ENCODE data around the gene C16orf95. TPM values are rescaled to one million over a fixed set of nuclear protein-coding genes. Genes with fewer than 3 reads are reported as not detected.

The C16orf95 gene
- total and polyA plus RNA-seq, 7 donors = 0.36 to 6.6 (median 2.2) TPM; not detected in 1

GRCh38 chr16:87325423-87325858, 8.2 kb upstream of the C16orf95 start:
- TF ChIP-seq CTCF (IDR thresholded peaks at IDR 0.05) (no peak), POLR2AphosphoS5 (IDR thresholded peaks at IDR 0.05) (no peak), EP300 (IDR thresholded peaks at IDR 0.05) (no peak), POLR2A (IDR thresholded peaks at IDR 0.05) (no peak)
- Histone ChIP-seq H3K4me3 (no peak overlapping the region), H3K27ac (peak overlapping the region in 2 of 4 donors; percentile 43 to 52), H3K27me3 (no peaks in the 10 kb centered on the region), H3K9me3 (no peaks in the 10 kb centered on the region), H3K36me3 (peaks cover 11 to 28% (median 16%) of the 10 kb centered on the region in 4 donors), H3K4me1 (peaks cover 0 to 13% (median 8%) of the 10 kb centered on the region in 4 donors)
- intact Hi-C loops (cut with DNase I) = no loop called here
- WGBS, 2 donors = 71 to 73% methylated on average over 15 of the region's 15 CpGs
- DNase-seq = no peak

GRCh38 chr16:87324411-87325275, 7.5 kb upstream of the C16orf95 start:
- Histone ChIP-seq H3K36me3 (peaks cover 4 to 20% (median 8%) of the 10 kb centered on the region in 4 donors), H3K4me1 (peaks cover 0 to 13% (median 8%) of the 10 kb centered on the region in 4 donors), H3K27ac (peak overlapping the region; percentile 15 to 52 (median 30)), H3K9me3 (no peaks in the 10 kb centered on the region), H3K27me3 (no peaks in the 10 kb centered on the region), H3K4me3 (no peak overlapping the region)
- 62 to 64% methylated on average over 28 of the region's 28 CpGs for WGBS, 2 donors
- TF ChIP-seq EP300 (IDR thresholded peaks at IDR 0.05) = no peak
- peak; percentile 45 to 90 (median 60) for TF ChIP-seq CTCF (IDR thresholded peaks at IDR 0.05)
- DNase-seq = no peak
- intact Hi-C loops (cut with DNase I) = no loop called here

DNA sequence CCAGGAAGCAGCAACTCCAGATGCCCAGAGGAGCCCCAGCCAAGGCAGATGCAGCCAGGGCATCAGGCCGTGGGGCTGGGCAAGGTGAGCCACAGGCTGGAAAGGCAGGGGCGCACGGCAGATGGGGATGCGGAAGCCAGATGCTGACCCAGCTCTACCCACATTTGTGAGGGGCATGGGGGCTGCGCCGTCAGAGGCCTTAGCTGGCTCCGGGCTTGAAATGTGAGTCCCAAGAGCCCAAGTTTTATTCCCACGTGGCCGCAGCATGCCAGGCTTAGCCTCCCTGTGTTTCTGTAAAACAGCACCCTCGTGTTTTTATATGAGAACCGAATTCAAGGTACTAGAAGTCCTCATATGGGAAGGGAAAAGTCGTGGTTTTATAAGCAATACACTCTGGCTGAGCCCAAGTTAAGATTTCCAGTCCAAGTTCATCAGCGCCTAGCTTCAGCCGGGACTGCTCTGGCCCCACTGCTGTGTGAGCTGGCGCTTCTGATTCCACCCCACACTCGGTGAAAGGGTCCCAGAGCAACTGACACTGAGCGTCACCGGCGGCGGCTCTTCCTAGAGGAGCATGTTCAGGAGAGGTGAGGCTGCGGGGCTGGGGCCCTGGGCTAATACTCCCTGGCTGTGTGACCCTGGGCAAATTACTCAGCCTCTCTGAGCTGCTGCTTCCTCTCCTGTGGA, 6.7 kb upstream of the C16orf95 start:
- WGBS, 2 donors = 92 to 93% methylated on average over 21 of the region's 21 CpGs
- H3K27ac ChIP-seq = no peak overlapping the region
- no peak for DNase-seq
- H3K9me3 ChIP-seq = no peaks in the 10 kb centered on the region
- H3K4me1 ChIP-seq = peaks cover 0 to 13% (median 8%) of the 10 kb centered on the region in 4 donors
- intact Hi-C loops (cut with DNase I) = no loop called here
- H3K4me3 ChIP-seq = no peak overlapping the region
- no peaks in the 10 kb centered on the region for H3K27me3 ChIP-seq
- no peak for TF ChIP-seq POLR2A (IDR thresholded peaks at IDR 0.05)
- no peak for TF ChIP-seq CTCF (IDR thresholded peaks at IDR 0.05)
- no peak for TF ChIP-seq EP300 (IDR thresholded peaks at IDR 0.05)
- TF ChIP-seq POLR2AphosphoS5 (IDR thresholded peaks at IDR 0.05) = no peak
- H3K36me3 ChIP-seq = peaks cover 0 to 12% (median 2%) of the 10 kb centered on the region in 4 donors

GRCh38 chr16:87322833-87323726, 5.9 kb upstream of the C16orf95 start:
- no peak overlapping the region for H3K4me3 ChIP-seq
- H3K27ac ChIP-seq = no peak overlapping the region
- H3K4me1 ChIP-seq = peaks cover 0 to 19% (median 15%) of the 10 kb centered on the region in 4 donors
- intact Hi-C loops (cut with DNase I) = no loop called here
- H3K27me3 ChIP-seq = no peaks in the 10 kb centered on the region
- peaks cover 0 to 5% (median under 1%) of the 10 kb centered on the region in 4 donors for H3K36me3 ChIP-seq
- 91 to 93% methylated on average over 35 of the region's 35 CpGs for WGBS, 2 donors
- DNase-seq = no peak
- no peaks in the 10 kb centered on the region for H3K9me3 ChIP-seq
- no peak for TF ChIP-seq EP300 (IDR thresholded peaks at IDR 0.05)
- no peak for TF ChIP-seq POLR2AphosphoS5 (IDR thresholded peaks at IDR 0.05)
- TF ChIP-seq CTCF (IDR thresholded peaks at IDR 0.05) = no peak
- TF ChIP-seq POLR2A (IDR thresholded peaks at IDR 0.05) = no peak

Data from sigmoid colon (tissue), 7 donors.